Measurements from ENCODE around the gene CDH23. TPM values are rescaled to one million over a fixed set of nuclear protein-coding genes. Genes with fewer than 3 reads are reported as not detected.

CDH23 gene
- total and polyA plus RNA-seq, 9 of the 15 experiments (the other 6 are each of a cell fraction or from before 2014, with no cell fraction given) = 0.18 to 1.2 (median 0.47) TPM

DNA sequence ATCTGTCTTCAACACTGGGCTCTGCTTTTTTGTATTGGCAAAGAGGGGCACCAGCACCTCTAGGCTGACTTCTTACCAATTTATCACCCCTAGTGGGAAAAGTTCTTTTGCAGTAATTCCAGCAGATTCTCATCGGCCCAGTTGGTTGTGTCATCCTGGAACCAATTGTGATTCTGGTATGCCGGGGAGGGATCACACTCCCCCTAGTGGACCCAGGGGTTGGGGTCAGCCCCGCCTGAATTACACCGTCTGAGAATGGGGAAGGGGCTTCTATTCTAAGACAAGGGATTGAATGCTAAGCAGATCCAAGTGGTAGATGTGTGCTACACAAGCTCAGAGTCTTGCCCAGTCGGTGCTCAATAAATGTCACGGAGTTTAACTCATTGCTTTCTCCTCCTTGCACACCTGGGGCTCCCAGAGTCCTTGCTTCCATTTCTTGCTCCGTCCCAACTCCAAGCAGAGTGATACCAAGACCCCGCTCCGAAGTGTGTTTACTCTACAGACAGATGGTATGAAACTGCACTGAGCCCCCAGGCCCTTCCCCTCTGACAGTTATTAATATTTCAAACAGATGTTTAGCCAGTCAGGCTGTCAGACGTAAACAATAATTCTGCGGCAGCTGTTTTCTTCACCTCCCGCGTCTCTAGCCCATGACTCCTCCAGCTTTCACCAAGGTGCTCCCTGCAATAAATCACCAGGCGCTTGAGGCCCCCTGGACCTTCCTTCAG lies 251.0 kb downstream of the CDH23 start (continued):
- TF ChIP-seq STAT5A (IDR thresholded peaks at IDR 0.05; ENCODE audit: borderline replicate concordance, low read length) (no peak), HMG20B (CRISPR knock-in tag; IDR thresholded peaks at IDR 0.05) (no peak), SPI1 (IDR thresholded peaks at IDR 0.05; ENCODE audit: borderline replicate concordance, low read depth, low read length) (0 out of 2 replicates have a peak, but pooled peaks have one; percentile 21), KLF1 (tag; IDR thresholded peaks at IDR 0.05) (no peak), ZNF12 (CRISPR knock-in tag; IDR thresholded peaks at IDR 0.05) (no peak), ZNF311 (CRISPR knock-in tag; IDR thresholded peaks at IDR 0.05) (no peak), MXI1 (IDR thresholded peaks at IDR 0.05; ENCODE audit: low read depth, low read length) (no peak)
- TF ChIP-seq, protein P1, sequence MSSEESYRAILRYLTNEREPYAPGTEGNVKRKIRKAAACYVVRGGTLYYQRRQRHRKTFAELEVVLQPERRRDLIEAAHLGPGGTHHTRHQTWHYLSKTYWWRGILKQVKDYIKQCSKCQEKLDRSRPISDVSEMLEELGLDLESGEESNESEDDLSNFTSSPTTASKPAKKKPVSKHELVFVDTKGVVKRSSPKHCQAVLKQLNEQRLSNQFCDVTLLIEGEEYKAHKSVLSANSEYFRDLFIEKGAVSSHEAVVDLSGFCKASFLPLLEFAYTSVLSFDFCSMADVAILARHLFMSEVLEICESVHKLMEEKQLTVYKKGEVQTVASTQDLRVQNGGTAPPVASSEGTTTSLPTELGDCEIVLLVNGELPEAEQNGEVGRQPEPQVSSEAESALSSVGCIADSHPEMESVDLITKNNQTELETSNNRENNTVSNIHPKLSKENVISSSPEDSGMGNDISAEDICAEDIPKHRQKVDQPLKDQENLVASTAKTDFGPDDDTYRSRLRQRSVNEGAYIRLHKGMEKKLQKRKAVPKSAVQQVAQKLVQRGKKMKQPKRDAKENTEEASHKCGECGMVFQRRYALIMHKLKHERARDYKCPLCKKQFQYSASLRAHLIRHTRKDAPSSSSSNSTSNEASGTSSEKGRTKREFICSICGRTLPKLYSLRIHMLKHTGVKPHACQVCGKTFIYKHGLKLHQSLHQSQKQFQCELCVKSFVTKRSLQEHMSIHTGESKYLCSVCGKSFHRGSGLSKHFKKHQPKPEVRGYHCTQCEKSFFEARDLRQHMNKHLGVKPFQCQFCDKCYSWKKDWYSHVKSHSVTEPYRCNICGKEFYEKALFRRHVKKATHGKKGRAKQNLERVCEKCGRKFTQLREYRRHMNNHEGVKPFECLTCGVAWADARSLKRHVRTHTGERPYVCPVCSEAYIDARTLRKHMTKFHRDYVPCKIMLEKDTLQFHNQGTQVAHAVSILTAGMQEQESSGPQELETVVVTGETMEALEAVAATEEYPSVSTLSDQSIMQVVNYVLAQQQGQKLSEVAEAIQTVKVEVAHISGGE (CRISPR knock-in tag; IDR thresholded peaks at IDR 0.05) = no peak; a peak in 1 of 6 replicates
- TF ChIP-seq, protein P2, sequence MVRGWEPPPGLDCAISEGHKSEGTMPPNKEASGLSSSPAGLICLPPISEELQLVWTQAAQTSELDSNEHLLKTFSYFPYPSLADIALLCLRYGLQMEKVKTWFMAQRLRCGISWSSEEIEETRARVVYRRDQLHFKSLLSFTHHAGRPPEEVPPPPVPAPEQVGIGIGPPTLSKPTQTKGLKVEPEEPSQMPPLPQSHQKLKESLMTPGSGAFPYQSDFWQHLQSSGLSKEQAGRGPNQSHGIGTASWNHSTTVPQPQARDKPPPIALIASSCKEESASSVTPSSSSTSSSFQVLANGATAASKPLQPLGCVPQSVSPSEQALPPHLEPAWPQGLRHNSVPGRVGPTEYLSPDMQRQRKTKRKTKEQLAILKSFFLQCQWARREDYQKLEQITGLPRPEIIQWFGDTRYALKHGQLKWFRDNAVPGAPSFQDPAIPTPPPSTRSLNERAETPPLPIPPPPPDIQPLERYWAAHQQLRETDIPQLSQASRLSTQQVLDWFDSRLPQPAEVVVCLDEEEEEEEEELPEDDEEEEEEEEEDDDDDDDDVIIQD (CRISPR knock-in tag; IDR thresholded peaks at IDR 0.05) = no peak
- TF ChIP-seq, protein P3, sequence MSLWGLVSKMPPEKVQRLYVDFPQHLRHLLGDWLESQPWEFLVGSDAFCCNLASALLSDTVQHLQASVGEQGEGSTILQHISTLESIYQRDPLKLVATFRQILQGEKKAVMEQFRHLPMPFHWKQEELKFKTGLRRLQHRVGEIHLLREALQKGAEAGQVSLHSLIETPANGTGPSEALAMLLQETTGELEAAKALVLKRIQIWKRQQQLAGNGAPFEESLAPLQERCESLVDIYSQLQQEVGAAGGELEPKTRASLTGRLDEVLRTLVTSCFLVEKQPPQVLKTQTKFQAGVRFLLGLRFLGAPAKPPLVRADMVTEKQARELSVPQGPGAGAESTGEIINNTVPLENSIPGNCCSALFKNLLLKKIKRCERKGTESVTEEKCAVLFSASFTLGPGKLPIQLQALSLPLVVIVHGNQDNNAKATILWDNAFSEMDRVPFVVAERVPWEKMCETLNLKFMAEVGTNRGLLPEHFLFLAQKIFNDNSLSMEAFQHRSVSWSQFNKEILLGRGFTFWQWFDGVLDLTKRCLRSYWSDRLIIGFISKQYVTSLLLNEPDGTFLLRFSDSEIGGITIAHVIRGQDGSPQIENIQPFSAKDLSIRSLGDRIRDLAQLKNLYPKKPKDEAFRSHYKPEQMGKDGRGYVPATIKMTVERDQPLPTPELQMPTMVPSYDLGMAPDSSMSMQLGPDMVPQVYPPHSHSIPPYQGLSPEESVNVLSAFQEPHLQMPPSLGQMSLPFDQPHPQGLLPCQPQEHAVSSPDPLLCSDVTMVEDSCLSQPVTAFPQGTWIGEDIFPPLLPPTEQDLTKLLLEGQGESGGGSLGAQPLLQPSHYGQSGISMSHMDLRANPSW (CRISPR knock-in tag; IDR thresholded peaks at IDR 0.05) = no peak
- TF ChIP-seq, protein P4, sequence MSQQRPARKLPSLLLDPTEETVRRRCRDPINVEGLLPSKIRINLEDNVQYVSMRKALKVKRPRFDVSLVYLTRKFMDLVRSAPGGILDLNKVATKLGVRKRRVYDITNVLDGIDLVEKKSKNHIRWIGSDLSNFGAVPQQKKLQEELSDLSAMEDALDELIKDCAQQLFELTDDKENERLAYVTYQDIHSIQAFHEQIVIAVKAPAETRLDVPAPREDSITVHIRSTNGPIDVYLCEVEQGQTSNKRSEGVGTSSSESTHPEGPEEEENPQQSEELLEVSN (IDR thresholded peaks at IDR 0.05; ENCODE audit: borderline replicate concordance in 1 of 2, extremely low read depth in 1 of 2, insufficient read depth in 1 of 2, insufficient read length in 1 of 2, low read depth in 1 of 2, low read length in 1 of 2, poor library complexity in 1 of 2, severe bottlenecking in 1 of 2) = no peak
- TF ChIP-seq, protein P5, sequence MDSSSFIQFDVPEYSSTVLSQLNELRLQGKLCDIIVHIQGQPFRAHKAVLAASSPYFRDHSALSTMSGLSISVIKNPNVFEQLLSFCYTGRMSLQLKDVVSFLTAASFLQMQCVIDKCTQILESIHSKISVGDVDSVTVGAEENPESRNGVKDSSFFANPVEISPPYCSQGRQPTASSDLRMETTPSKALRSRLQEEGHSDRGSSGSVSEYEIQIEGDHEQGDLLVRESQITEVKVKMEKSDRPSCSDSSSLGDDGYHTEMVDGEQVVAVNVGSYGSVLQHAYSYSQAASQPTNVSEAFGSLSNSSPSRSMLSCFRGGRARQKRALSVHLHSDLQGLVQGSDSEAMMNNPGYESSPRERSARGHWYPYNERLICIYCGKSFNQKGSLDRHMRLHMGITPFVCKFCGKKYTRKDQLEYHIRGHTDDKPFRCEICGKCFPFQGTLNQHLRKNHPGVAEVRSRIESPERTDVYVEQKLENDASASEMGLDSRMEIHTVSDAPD (CRISPR knock-in tag; IDR thresholded peaks at IDR 0.05) = no peak
- TF ChIP-seq, protein P6, sequence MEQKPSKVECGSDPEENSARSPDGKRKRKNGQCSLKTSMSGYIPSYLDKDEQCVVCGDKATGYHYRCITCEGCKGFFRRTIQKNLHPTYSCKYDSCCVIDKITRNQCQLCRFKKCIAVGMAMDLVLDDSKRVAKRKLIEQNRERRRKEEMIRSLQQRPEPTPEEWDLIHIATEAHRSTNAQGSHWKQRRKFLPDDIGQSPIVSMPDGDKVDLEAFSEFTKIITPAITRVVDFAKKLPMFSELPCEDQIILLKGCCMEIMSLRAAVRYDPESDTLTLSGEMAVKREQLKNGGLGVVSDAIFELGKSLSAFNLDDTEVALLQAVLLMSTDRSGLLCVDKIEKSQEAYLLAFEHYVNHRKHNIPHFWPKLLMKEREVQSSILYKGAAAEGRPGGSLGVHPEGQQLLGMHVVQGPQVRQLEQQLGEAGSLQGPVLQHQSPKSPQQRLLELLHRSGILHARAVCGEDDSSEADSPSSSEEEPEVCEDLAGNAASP (IDR thresholded peaks at IDR 0.05) = no peak
